ENCODE measurements around the gene RANBP10.
"Not testable (repeated sequence)": the region's sequence is repeated elsewhere in the genome, so short reads cannot be mapped to it uniquely, and the experiment has no call there.

Gene RANBP10

DNA sequence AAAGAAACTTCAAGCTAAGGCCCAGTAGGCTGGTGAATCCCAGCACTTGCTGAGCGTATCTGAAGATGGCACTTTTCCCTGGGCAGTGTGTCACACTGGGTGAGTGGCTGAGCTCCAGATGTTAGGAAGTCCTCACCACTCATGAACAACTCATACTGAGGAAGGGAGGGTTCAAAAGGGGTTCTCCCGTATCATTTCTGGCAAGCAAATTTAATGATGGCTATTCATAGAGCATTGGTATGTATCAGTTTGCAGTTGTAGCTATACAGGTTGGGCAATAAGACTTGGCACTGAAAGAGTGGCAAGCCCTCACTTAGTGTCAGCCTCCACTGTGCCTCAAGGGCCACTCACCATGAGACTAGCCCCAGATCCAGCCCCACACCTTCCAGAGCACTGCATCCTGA, 98.0 kb downstream of the RANBP10 start:
- no peak for DNase-seq

DNA sequence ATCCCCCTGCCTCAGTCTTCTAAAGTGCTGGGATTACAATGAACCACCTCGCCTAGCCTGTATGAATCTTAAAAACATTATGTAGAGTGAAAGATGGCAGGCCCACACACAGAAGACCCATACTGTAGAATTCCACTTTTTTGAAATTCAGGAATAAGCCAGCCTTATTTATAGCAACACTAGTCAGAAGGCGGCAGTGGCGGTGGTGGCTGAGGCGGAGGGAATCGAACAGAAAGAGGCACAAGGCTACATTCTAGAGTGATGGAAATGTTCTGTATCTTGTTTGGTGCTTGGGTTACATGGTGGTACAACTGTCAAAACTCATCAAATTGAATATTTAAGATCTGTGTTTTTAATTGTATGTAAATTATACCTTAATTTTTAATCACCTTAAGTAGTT, 98.6 kb downstream of the RANBP10 start:
- DNase-seq, result no peak

DNA sequence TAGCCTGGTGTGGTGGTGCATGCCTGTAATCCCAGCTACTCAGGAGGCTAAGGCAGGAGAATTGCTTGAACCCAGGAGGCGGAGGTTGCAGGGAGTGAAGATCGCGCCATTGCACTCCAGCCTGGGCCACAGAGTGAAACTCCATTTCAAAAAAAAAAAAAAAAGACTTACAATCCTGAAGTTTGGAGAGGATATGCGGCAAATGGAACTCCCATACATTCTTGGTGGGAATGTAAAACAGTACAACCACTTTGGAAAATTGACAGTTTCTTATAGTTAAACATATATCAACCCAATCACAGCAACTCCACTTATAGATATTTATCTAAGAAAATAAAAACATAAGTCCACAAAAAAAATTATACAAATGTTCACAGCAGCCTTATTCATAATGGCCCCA, 99.2 kb downstream of the RANBP10 start:
- DNase-seq, result no peak

DNA sequence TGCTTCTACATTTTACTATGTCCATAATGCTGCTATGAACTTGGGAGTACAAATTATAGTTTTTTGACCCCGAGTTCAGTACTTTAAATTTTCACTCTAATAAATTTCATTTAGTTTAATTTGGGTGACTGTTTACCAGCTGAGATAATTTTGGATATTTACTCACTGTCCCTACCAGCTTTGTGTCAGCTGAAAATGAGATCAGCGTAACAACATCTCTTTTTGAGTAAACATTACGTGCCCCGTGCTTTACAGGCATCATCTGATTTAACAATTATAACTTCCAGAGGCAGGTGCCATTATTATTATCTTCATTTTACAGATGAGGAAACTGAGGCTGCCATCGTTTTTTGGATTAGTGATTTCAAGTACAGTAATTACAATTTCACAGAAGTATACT, 102.2 kb downstream of the RANBP10 start:
- no peak for DNase-seq

DNA sequence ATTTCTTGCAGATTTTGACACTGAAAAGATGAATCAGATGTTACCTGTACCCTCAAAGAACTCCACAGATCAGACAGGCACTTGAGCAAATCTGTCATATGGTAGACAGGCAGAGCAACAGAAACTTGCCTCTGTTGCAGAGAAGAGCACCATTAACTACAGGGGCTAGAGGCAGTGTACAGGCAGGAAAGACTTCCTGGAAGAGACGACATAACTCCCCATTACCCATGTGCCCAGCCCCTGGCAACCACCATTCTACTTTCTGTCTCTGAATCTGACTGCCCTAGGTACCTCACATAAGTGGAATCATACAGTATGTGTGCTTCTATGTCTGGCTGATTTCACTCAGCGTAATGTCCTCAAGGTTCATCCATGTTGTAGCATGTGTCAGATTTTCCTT, 102.7 kb downstream of the RANBP10 start:
- DNase-seq, result no peak

DNA sequence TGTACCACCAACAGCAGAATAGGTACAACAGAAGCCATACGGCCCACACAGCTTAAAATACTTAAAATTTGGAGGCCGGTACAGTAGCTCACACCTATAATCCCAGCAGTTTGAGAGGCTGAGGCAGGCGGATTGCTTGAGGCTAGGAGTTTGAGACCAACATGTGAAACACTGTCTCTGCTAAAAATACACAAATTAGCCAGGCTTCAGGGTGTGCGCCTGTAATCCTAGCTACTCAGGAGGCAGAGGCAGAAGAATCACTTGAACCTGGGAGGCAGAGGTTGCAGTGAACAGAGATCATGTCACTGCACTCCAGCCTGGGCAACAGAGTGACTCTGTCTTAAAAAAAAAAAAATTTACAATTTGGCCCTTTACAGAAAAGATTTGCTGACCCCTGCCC, 104.2 kb downstream of the RANBP10 start:
- no peak for DNase-seq

DNA sequence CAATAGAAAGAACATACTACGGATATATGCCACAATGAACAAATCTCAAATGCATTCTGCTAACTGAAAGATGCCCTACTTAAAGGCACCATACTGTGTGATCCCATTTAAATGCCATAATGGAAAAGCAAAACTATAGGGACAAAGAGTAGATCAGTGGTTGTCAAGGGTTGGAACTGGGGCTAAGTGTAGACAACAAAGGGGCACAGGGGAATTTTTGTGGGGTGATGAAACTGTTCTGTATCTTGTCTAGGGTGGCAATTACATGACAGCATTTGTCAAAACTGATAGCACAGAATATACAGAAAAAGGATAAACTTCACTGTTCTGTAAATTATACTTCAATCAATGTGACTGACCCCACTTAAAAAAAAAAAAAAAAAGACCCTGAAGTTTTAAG, 104.9 kb downstream of the RANBP10 start:
- DNase-seq, result no peak

DNA sequence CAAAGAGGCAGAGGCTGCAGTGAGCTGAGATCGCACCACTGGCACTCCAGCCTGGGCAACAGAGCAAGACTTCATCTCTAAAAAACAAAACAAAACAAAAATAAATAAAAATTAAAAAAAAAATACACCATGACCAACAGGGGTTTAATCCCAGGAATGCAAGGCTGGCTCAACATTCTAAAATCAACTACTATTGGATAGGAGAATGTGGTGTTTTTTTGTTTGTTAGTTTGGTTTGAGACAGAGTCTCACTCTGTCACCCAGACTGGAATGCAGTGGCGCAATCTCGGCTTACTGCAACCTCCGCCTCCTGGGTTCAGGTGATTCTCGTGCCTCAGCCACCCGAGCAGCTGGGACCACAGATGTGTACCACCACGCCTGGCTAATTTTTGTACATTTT, 107.1 kb downstream of the RANBP10 start:
- no peak for DNase-seq

DNA sequence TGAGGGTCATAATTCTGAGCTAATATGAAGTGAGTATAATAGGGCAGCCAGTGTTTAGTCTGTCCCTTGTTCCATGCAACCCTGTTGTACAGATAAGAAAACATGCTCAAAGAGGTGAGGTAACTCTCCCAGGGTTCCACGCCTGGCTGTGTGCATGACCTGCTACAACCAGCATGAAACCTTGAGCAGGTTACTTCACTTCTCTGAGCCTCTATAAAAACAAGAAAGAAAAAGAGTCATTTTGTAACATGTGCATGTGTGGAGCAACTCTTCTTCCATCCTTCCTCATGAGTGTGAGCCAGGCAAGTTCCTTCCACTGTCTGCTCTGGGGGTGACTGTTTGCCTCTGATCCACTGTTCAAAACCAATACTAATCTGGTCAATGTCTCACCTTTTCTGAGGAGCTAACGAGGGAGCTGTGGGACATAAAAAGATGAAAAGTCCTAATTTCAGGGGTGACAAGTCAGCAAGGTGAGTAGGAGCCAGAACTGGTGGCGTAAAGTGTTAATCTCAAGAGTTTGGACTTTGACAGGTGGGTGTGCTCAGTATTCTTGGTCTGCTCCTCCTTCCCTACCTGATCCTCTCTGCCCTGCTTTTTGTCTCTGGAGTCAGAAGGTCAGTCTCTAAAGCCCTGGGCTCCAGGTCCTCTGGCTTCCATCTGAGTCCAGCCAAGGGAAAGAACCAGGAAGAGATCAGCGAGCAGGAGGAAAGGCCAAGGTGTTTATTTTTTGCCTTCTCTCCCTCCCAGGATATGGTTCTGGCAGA, 108.8 kb downstream of the RANBP10 start:
- no peak for DNase-seq

DNA sequence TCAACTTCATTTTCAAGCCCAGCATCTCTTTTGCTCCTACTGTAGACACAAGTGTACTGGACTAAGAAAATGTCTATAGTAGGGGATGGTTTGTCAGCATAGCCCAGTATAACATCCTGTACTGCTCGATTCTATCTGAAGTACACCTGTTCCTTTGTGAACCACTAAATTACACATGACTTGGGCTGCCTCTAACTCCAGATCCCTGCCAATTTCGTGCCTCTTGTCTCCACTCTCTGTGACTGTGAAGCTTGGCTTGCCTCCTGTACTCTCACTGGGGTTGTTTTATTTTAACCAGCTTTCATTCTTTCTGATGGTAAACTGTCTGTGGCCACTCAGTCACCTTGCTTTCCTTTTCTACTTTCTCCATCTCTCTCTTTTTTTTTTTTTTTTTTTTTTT, 111.7 kb downstream of the RANBP10 start:
- DNase-seq, result no peak

DNA sequence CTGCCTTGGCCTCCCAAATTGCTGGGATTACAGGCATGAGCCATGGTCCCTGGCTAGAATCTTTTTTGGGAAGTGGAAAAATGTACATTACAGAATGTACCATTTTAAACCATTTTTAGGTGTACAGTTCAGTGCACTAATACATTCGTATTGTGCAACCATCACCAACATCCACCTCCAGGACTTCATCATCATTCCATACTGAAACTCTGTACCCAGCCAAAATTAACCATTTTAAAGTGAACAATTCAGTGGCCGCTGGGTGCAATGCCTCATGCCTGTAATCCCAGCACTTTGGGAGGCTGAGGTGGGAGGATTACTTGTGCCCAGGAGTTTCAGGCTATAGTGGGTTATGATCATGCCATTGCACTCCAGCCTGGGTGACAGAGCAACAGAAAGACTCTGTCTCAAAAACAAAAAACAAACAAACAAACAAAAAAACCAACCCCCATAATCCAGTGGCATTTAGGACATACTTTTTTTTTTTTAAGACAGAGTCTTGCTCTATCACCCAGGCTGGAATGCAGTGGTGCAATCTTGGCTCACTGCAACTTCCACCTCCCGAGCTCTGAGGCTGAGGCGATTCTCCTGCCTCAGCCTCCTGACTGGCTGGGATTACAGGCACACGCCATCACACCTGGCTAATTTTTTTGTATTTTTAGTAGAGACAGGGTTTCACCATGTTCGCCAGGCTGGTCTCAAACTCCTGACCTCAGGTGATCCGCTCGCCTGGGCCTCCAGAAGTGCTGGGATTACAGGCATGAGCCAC, 112.7 kb downstream of the RANBP10 start:
- DNase-seq, result not testable (repeated sequence)

DNA sequence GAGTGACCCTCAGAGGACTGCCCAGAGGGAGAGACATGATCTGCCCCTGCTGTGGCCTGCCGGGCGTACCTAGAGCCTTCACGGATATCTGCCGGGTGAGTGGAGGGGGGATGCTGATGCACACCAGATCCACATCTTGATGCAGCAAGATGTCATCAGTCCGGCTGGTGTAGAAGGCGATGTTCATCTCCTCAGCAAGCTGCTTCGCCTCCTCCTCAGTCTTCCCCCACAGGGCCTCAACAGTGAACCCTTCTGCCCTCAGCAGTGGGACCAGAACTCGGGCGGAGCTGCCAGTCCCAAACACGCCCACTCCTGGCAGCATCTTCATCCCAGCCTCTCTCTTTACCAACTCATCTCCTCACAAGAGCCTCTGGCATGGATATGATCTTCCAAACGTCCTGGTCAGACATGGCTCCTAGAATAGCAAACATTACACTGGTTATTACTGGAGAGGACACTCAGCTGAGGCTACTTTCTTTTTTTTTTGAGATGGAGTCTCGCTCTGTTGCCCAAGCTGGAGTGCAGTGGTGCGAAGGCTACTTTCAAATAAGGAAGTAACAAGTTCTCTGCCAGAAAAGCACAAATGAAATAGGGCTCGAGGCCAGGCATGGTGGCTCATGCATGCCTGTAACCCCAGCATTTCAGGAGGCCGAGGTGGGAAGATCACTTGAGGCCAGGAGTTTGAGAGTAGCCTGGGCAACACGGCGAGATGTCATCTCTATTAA, 120.8 kb downstream of the RANBP10 start:
- no peak for DNase-seq

DNA sequence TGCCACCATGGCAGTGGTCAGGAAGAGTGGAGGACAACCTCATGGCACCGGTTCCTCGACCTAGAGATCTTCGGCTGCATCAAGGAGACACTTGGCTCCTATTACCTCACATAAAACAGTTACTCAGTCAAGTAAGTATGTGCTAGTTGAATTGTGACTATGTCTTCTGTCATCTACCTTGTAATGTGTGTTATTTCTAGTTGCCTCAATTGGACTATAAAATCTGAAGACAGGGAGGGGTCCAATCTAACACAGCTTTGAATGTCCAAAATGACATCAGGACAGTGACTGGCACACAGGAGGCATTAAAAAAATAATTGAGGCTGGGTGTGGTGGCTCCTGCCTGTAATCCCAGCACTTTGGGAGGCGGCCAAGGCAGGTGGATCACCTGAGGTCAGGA, 122.6 kb downstream of the RANBP10 start:
- DNase-seq, result no peak

DNA sequence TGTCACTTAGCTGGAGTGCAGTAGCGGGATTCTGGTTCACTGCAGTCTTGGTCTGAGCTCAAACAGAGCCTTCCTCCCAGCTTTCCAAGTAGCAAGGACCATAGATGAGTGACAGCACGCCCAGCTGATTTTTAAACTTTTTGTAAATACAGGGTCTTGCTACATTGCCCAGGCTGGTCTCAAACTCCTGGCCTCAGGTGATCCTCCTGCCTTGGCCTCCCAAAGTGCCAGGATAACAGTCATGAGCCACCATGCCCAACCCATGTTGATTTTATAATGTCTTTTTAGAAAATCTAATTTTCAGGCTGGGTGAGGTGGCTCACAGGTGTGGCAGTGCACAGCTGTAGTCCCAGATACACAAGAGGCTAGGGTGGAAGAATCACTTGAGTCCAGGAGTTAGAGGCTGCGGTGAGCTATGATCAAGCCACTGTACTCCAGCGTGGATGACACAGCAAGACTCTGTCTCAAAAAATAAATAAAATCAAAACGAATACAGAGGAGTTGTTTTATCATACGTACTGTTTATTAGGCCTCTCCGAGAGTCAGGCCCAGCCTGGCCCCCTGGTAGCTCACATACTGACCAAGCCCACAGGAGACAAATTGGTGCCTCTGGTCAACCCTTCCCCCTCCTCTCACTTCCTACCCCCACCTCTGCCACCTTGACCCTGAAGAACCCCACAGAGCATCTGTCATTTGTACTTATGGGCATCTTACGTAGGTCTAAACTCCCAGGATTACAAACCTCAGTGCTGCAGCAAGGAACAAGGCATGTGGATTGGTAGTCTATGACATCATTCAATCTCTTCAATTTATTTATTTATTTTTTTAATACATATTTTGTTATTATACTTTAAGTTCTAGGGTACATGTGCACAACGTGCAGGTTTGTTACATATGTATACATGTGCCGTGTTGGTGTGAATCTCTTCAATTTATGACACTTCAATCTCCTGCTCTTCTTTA, 126.1 kb downstream of the RANBP10 start:
- no peak for DNase-seq

DNA sequence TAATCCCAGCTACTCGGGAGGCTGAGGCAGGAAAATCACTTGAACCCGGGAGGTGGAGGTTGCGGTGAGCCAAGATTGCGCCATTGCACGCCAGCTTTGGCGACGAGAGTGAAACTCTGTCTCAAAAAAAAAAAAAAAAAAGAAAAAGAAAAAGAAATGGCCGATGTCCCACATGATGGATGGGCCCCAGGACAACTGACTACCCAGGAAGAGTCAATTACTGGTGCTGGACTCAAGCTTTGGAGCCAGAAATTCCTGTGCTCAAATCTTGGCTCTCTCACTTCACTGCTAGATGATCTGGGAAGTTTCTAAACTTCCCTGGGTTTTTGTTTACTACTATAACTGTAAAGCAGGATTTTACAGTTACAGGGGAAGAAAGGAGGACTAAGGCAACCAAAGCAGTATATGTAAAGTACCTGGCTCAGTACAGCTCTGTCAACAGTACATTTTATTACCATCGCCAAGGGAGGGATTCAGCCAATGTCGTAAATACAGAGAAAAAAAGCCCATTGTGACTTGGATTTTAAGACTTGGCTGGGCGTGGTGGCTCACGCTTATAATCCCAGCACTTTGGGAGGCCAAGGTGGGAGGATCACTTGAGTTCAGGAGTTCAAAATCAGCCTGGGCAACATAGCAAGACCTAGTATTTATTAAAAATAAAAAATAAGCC, 127.9 kb downstream of the RANBP10 start:
- no peak for DNase-seq

DNA sequence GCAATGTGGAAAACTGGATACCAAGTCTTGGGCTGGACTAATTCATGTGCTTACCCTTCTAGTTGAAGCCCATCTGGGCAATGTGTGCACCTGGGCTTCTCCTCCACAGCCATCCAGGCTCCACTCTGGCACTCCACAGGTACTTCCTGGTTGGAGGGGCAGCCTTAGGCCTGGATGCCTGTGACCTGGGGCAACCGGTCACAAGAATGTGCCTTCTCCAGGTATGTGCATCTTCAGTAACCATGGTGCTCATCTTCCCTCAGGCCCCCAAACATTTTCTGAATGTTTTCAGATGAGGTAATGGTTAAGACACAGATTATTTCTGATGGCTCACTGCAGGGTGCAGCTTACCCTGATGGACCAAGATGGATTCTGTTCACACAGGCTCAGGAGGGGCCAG, 128.6 kb downstream of the RANBP10 start:
- peak; percentile 89 for DNase-seq

DNA sequence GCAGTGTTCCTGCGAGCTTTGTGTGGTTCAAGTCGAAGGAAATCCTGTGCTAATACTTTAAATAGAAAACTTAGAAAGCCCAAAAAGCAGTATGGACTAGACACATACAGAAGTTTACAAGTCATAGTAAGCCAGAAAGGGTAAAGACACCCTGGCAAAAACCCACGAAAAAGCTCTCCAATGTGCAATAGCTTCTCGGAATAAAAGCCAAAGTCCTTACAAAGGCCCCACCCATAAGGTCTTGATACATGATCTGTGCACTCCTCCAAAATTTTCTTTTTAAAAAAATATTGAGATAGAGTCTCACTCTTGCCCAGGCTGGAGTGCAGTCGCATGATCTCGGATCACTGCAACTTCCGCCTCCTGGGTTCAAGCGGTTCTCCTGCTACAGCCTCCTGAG, 129.4 kb downstream of the RANBP10 start:
- no peak for DNase-seq

DNA sequence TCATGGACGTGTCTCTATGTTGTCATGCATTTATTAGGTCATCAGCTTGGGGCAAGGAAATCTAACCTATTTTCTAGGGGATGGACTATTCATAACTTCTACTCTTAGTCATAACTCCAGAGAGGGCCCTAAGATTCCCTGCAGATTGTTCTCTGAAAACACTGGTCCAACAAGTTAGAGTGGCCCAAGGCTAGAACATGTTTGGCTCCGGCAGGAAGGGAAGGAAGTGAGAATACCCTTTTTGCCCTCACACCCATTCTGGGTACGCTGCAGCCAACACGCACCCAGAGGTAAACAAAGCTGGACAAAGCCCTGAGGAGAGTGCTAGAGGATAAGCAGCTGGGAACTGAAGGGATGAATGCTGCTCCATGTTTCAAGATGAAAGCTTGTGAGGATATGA, 129.8 kb downstream of the RANBP10 start:
- DNase-seq, result peak; percentile 47

DNA sequence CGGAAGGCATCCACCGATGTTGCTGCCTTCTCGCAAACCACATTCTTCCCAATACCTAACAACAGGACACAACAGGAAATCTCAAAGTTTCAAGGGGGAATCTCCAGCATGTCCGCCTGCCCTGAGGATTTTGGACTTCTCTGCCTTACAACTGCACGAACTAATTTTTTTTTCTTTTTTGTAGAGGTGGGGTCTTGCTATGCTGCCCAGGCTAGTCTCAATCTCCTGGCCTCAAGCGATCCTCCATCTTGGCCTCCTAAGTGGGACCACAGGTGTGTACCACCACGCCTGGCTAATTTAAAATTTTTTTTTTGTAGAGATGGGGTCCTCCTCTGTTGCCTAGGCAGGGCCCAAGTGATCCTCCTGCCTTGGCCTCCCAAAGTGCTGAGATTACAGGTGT, 130.4 kb downstream of the RANBP10 start:
- peak; percentile 21 for DNase-seq

DNA sequence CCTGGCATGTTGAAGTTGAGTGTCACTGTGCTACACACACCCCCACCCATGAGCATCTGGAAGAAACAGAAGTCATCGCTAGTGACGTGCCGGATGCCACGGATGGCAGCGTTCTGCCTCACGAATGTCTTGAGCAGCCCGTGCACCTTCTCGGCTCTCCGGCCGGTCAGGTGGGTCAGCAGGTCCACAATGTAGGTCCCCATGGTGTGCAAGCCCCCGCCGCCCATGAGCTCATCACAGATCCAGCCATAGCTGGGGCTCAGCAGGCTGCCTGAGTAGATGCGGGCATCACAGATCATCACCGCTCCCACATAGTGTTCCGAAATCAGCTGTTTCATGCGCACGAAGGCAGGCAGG, 130.8 kb downstream of the RANBP10 start:
- peak; percentile 45 for DNase-seq

DNA sequence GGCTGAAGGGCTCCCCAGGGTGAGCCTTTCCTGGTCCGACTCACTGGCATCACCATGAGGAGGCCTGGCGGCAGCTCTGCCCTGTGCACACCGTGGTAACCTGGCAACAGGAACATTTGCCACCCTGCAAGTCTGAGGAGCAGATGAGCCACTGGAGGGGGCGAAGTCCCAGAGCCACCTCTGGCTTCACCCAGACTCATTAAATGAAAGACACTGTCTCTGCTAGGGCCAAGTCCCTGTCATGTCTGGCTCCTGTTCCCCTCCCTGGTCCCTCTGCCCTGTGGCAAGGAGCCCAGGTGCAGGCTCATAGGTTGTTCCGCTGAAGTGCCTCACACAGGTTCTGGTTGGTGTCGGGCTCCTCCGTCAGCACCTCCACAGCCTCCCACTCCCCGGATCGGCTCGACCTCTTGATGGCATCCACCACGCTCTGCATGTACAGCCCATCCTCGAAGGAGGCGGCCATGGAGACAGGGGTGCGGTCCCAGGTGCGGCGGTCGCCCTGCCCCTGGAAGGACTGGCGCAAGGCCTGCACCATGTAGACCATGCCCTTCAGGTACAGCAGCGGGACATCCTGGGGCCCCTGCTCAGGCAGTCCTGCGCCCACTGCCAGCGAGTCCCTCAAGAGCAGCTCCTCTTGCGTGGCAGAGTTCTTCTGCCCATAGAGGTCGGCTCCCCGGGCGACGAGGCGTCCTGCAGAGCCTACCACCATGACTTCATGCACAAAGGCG, 131.3 kb downstream of the RANBP10 start:
- peak; percentile 52 for DNase-seq

Data from islet precursor cell (in vitro differentiated cells).